HG02678 (cell line): Measurements from ENCODE around the gene SH2B3.
"Not testable (repeated sequence)": the region's sequence is repeated elsewhere in the genome, so short reads cannot be mapped to it uniquely, and the experiment has no call there.

Experiments used
- ATAC-seq: cut with Tn5 transposase; IDR thresholded peaks from one replicate; pipeline ENCODE4 v1.9.1; 2021; ENCODE audit warnings: mild to moderate bottlenecking, moderate library complexity; ENCODE audit not compliant: unreplicated experiment

The SH2B3 gene

DNA sequence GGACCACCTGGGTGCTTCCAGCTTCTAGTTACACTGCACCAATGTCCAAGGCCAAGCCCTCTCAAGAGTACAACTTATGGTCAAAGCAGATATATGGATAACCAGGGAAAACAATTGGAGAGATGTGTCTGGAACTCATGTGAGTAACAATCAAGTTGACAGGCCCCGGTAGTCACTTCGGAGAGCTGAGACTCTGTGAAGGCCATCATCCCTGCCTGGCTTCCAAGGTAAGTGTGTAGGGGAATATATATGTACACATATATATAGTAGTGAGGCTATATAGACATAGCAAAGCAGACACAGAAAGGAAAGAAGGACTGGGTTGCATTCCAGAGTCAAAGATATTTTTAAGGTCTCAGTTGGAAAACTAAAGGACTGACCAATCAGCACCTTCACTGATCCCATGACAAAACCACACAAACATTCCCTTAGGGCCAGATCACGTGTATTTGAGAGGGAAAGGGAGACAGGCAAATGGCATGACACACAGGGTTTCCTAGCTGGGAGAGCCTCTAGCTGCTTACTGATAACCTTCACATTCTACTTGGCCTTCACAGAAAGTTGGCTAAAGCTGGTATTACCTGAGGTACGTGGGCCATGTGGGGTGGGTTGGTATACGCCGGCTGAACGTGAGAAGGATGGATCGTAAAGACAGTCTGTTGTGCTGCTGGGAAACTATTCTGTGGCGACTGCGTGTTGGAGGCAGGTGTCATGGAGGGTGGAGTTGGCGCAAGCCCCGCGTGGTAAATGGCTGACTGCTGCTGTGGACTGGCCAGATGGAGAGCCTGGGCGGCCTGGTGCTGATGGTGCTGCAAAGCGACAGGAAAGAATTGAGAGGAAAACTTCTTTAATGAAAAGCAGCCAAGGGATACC is 50.0 kb downstream of the SH2B3 start:
- ATAC-seq: no peak

DNA sequence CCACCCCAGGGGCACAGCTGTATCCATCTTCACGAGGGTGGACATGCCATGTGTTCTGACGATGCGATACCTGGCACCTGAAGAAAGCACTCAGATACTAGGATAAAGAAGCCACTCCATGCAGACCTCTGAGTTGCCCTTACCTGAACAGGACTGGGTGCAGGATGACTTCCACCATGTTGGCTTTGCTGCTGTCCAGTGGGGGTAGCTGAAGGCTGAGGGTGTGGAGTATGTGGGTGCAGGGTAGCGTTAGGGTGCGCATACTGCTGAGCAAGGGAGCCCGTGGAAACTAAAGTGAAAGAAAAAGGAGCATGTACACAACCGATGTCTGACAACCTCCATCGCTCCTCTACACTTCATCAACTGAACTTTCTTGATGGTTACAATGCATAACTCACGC is 51.3 kb downstream of the SH2B3 start:
- ATAC-seq: no peak

DNA sequence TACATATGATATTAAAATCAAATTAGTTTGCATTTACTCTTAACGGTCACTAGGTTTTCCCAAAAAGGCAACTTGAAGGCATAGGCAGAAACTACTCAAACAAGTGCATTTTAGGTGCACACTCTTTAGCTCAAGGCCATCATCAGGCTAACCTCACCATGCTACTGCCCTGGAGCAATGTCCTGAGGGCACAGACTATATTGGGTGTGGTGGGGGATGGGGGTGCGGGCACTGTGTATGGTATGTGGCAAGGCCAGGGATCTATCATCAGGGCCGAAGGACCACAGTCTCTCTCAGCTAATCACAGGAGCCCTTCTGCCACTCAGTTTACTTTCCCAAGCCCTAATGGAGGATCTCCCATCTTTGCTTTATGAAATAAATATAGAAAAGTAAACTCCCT is 51.9 kb downstream of the SH2B3 start:
- ATAC-seq: no peak

DNA sequence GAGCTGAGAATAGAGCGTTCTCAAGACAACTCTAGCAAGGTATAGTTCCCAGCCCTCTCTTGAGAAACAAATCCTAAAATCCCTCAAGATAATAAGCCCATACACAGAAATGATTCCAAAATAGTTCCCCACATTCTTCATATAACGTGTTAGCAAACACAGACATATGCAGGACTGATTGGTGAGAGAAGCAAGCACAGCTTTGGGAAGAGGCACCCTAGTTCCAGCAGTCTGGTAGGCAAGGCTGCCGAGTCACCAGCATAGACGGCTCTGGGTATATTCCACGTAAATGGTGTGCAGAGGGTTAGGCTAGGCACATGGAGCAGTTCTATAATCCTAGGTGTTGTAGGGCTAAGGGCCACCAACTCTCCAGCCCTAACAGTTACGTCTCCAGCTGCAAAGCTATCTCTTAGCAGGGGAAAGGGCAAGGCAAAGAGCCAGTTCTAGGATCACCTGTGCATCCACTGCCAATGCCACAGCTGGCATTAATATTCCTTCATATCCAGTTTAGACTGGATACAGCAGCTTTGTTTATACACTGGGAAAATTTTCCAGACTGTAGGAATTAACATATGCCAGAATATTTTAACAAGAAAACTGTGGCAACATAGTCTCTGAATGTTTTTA is 52.9 kb downstream of the SH2B3 start:
- no peak for ATAC-seq

DNA sequence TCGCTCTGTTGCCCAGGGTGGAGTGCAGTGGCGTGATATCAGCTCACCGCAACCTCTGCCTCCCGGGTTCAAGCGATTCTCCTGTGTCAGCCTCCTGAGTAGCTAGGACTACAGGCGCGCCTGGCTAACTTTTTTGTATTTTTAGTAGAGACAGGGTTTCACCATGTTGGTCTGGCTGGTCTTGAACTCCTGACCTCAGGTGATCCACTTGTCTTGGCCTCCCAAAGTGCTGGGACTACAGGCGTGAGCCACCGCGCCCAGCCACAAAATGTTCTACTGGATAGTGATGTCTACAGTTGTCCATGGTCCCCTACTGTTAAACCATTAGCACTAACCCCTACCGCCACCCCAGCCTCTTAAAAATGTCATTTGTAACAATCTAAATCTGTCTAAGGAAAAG is 54.4 kb downstream of the SH2B3 start:
- not testable (repeated sequence) for ATAC-seq

DNA sequence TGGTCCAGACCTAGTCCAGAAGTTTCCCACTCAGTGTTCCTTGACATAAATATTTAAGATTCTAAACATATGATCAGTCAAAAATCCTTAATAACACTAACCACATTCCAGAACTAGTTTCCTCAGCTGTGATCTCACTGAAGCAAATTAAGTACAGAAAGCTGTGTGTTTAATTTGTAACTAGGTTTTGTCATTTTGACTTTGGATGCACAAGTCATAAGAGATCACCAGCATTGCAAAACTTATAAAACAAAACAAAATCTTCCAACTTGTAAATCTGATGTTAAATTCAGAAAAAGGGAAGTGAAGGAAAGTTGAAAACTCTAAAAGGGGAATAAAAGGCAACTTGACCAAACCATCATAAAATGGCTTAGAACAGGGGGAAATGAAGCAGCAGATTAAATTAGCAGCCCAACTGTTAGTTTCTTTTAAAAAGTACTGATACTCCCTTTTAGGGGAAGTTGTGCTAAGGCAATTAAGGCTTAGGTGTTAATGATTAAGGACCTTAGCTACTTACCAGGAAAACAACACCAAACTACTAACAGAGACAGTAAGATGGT is 56.6 kb downstream of the SH2B3 start:
- ATAC-seq: no peak

DNA sequence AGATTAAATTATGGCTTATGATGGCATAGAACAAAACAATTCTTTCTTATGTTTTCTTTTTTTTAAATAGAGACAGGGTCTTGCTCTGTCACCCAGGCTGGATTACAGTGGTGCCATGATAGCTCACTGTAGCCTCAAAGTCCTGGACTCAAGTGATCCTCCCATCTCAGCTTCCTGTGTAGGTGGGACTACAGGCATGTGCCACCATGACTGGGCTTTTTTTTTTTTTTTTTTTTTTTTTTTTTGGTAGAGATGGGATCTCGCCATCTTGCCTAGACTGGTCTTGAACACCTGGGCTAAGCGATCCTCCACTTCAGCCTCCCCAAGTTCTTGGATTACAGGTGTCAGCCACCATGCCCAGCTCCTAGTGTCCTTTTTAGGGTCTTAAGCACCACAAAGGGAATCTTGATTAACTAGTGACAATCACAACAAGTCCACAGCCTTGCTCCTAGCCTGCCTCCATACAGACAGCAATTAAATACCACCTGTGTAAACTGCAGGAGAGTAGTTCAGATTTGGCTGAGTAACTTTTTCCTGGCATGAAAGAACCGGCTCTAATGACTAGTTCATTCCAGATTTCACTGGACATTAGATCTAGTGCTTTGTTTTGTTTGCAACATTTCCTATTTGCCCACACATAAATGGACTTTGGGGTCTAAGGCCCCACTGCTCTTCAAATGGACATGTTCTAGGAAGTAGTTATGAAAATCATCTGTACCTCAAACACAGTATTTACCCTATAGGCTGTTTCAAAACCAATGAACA is 61.6 kb downstream of the SH2B3 start:
- ATAC-seq: no peak

DNA sequence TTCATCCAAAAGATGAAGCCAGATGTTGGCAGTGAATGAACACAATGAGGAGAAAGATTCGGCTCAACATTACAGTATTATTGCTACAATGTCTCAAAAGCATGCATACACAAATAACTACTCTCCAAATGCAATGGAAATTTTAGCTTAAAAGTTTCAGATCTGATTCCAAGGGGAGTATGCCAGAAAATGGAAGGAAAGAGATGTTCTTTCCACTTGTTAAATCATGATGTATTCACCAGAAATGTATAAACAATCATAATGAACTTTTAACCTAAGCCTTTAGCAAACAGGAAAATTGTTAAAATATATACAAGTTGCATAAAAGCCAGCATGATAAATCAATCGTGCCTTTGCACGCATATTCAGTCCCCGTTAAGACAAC is 62.1 kb downstream of the SH2B3 start:
- ATAC-seq: no peak

DNA sequence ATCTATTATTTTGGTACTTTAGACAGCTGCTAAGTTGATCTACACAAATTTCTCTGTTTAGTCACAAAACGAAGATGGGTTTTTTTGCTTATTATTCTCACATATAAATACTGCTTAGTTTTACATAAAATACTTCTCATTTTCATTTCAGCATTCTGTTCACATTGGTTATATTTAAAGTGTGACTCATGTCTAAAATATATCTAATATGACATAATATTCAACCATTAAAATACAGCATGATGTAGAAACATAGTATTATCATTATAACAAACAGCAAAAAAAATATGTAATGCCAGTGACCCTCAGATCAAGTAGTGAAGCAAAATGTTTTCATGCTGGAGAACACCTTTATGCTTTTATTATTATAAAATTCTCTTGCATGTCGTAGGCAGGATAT is 63.7 kb downstream of the SH2B3 start:
- ATAC-seq: no peak

DNA sequence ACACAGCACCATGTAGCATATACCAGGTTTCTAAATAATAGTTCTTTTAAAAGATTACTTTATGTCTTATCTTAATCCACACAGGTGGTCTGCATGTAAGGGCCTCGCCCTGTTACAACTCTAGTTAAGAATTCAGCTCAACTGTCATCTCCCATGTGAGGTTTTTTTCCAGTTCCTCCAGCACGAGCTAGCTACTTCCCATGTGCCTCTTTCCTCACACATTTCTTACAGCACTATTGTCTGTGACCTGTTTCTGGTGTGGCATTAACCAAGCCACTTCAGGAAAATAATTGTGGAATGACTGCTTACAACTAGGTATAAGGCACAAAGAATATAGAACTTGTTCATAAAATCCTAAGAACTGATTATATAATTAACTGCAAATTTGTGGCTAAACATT is 65.5 kb downstream of the SH2B3 start:
- no peak for ATAC-seq

DNA sequence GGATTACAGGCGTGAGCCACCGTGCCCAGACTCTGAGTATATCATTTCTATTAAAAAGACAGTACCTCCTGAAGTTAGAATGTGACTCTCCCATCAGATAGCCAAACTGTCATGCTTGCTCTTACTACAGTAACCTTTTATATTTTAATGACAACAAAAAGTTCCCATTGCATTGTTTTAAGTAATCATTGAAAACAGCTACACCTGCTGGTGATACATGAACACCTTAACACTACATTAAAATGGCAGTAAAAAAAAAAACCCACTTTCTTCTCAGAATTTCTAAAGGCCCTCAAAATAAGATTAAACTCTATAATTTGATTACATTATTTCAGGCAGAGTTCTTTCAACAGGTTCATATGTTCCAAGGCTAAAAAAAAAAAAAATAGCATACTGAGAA is 76.7 kb downstream of the SH2B3 start:
- ATAC-seq: no peak

DNA sequence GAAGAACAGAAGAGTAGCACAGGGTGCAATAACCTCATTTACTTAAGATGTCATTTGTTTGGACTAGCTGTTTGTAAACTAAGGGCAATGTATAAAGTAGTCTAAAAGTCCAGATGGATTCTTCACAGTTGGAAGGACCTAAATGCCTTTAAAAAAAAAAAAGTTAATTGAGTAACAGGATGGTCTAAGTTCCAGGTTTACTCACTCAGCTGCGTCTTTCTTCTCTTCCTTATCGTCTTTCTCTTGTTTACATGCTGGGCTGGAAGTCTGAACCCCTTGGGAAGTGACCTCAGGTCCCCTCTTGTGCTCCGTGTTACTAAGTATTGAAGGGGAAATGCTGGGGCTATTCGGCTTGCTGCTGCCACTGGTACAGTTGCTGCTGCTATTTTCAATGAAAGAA is 82.5 kb downstream of the SH2B3 start:
- no peak for ATAC-seq

DNA sequence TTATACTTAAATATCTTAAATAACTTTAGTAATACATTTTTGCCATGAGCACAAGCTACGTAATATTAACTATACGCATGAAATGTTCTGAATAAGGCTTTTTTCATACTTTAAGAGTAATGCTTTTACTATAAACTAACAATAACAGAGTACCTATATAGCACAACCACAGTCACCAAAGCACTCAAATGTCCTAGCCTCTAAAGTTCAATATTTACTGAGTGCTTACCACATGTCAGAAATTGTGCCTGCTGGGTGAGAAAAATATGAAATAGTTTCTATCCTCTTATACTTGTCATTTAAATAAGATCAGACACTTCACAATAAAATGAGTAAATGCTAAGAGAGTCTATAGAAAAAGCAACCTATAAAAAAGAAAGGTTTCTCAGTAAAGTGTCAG is 83.1 kb downstream of the SH2B3 start:
- ATAC-seq: no peak

DNA sequence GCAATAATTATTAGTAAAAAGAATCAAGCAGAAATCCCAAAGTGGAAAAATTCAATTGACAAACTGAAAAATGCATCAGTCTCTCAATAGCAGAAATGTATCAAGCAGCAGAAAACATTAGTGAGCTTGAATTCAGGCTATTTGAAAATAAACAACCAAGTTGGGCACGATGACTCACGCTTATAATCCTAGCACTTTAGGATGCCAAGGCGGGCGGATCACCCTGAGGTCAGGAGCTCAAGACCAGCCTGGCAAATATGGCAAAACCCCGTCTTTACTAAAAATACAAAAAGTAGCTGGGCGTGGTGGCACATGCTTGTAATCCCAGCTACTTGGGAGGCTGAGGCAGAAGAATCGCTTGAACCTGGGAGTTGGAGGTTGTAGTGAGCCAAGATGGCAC is 87.3 kb downstream of the SH2B3 start:
- ATAC-seq: not testable (repeated sequence)

DNA sequence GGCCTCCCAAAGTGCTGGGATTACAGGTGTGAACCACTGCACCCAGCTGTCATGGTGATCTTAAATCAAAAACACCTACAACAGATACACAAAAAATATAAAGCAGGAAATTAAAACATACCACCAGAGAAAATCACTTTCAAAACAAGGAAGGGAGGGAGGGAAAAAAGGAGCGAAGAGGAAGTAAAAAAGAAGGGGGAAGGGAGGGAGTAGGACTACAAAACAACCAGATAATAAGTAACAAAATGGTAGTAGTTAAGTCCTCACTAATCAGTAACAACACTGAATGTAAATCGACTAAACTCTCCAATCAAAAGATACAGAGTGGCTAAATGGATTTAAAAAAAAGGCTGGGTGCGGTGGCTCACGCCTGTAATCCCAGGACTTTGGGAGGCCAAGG is 89.0 kb downstream of the SH2B3 start:
- no peak for ATAC-seq
